HepG2 (cell line): ENCODE data around the gene SYN1. TPM values are rescaled to one million over a fixed set of nuclear protein-coding genes. Genes with fewer than 3 reads are reported as not detected.

Experiments used
- ATF3 ChIP-seq: sonication (generic); formaldehyde crosslinking; IDR thresholded peaks from 2 replicates; pipeline ENCODE4 v1.4.0; 2020; ENCODE audit warnings: missing genetic modification reagents
- ATF4 ChIP-seq, 2 experiments: fragments of 450-650 bp in 1 of 2; sonication (generic) in 1 of 2; formaldehyde crosslinking; IDR thresholded peaks; 2 replicates each; pipeline versions ENCODE4 v1.5.0 to v1.8.0; 2020 to 2022; ENCODE audit warnings: mild to moderate bottlenecking in 1 of 2, missing genetic modification reagents in 1 of 2
- FOXK2 ChIP-seq: fragments of 450-650 bp; IDR thresholded peaks from 2 replicates; pipeline ENCODE4 v1.6.1; 2016
- HDAC1 ChIP-seq: sonication (generic); formaldehyde crosslinking; IDR thresholded peaks from 2 replicates; pipeline ENCODE4 v1.5.1; 2020; ENCODE audit warnings: mild to moderate bottlenecking, missing genetic modification reagents
- HINFP ChIP-seq: sonication (generic); formaldehyde crosslinking; IDR thresholded peaks from 2 replicates; pipeline ENCODE4 v1.4.0; 2020; ENCODE audit warnings: low read depth, mild to moderate bottlenecking, missing genetic modification reagents
- JUNB ChIP-seq: sonication (generic); formaldehyde crosslinking; IDR thresholded peaks from 2 replicates; pipeline ENCODE4 v1.8.0; 2022; ENCODE audit warnings: missing genetic modification reagents, mild to moderate bottlenecking, borderline replicate concordance
- KIAA2018 ChIP-seq: sonication (generic); formaldehyde crosslinking; IDR thresholded peaks from 2 replicates; pipeline ENCODE4 v1.5.0; 2020; ENCODE audit warnings: mild to moderate bottlenecking, missing genetic modification reagents, borderline replicate concordance
- LBX2 ChIP-seq: sonication (generic); formaldehyde crosslinking; IDR thresholded peaks from 2 replicates; pipeline ENCODE4 v1.5.0; 2020; ENCODE audit warnings: missing genetic modification reagents, mild to moderate bottlenecking, borderline replicate concordance
- NBN ChIP-seq: fragments of 450-650 bp; conservative IDR thresholded peaks from 2 replicates; pipeline ENCODE4 v1.6.1; 2017
- SMYD3 ChIP-seq: sonication (generic); formaldehyde crosslinking; IDR thresholded peaks from 2 replicates; pipeline ENCODE4 v1.8.1; 2023; ENCODE audit warnings: mild to moderate bottlenecking, missing genetic modification reagents
- YEATS2 ChIP-seq: sonication (generic); formaldehyde crosslinking; IDR thresholded peaks from 2 replicates; pipeline ENCODE4 v1.4.0; 2020; ENCODE audit warnings: missing genetic modification reagents, borderline replicate concordance
- ZBTB46 ChIP-seq: sonication (generic); formaldehyde crosslinking; IDR thresholded peaks from 2 replicates; pipeline ENCODE4 v1.4.0; 2020; ENCODE audit warnings: mild to moderate bottlenecking, missing genetic modification reagents, borderline replicate concordance
- ZFX ChIP-seq: sonication (generic); formaldehyde crosslinking; IDR thresholded peaks from 2 replicates; pipeline ENCODE4 v1.4.0; 2020; ENCODE audit warnings: mild to moderate bottlenecking, low read depth, missing genetic modification reagents, moderate library complexity
- ZNF225 ChIP-seq: sonication (generic); formaldehyde crosslinking; IDR thresholded peaks from 2 replicates; pipeline ENCODE4 v1.4.0; 2020; ENCODE audit warnings: mild to moderate bottlenecking, missing genetic modification reagents
- ZNF776 ChIP-seq: sonication (generic); formaldehyde crosslinking; IDR thresholded peaks from 2 replicates; pipeline ENCODE4 v1.4.0; 2020; ENCODE audit warnings: mild to moderate bottlenecking, missing genetic modification reagents
- polyA plus RNA-seq, 8 experiments: library from polyadenylated mRNA; depleted of rRNA in 3 of 8; stranded (reverse) in 7 of 8; unstranded in 1 of 8; fragments of >200 nt; fragmentation: Illumina TruSeq in 4 of 8; extraction: Trizol in 4 of 8; gene quantifications; 2 replicates each; pipeline versions ENCODE4 v1.2.1 to v1.2.3, GENCODE V29; 2011 to 2016; ENCODE audit warnings: low read depth in 4 of 8, missing spikeins in 1 of 8, mixed read lengths in 1 of 8; ENCODE audit not compliant: insufficient read depth in 1 of 8
- total RNA-seq, 5 experiments: library from RNA; depleted of rRNA; stranded (reverse); fragments of >200 nt; fragmentation: Illumina TruSeq; extraction: Trizol; gene quantifications; 2 replicates each; pipeline ENCODE4 v1.2.3, GENCODE V29; 2016; ENCODE audit warnings: low read depth in 1 of 5

SYN1 gene
- total and polyA plus RNA-seq, 2 of the 13 experiments (the other 11 are each of a cell fraction or from before 2014, with no cell fraction given): not detected

- TF ChIP-seq KIAA2018 (CRISPR knock-in tag) (no peak), ATF4 (CRISPR knock-in tag; IDR thresholded peaks at IDR 0.05) (no peak), ZNF225 (no peak), ZFX (CRISPR knock-in tag) (peak; percentile 72), HDAC1 (CRISPR knock-in tag) (no peak), SMYD3 (CRISPR knock-in tag) (no peak), ZBTB46 (CRISPR knock-in tag) (no peak), ATF3 (no peak), FOXK2 (no peak), NBN (no peak), HINFP (CRISPR knock-in tag) (no peak), JUNB (CRISPR knock-in tag) (no peak), YEATS2 (CRISPR knock-in tag) (no peak), ZNF776 (CRISPR knock-in tag) (no peak), LBX2 (CRISPR knock-in tag) (no peak)
Observed at GRCh38 chrX:47650164-47651042, 30.7 kb upstream of the SYN1 start, which contains the start of gene ELK1 (continued).
